GM23338 (cell line): ENCODE results near the gene ZNF609. TPM values are rescaled to one million over a fixed set of nuclear protein-coding genes. Genes with fewer than 3 reads are reported as not detected.

ENCODE experiments used
- ATAC-seq: fragments of 200-7000 bp; cut with Tn5 transposase; 3 replicates; pipeline ENCODE4 v1.9.1; 2020
- DNase-seq: peaks from one replicate; pipeline ENCODE4 v3.0.0-alpha.2; 2015; ENCODE audit warnings: low spot score
- H2AFZ ChIP-seq: fragments of 200-600 bp; sonication (generic); 2 replicates; pipeline ENCODE4 v1.8.0; 2016; ENCODE audit warnings: antibody characterized with exemption, mild to moderate bottlenecking, moderate library complexity
- H3F3A ChIP-seq: fragments of 200-600 bp; sonication (generic); replicated peaks from 2 replicates; pipeline ENCODE4 v1.8.0; 2017; ENCODE audit warnings: antibody characterized with exemption, mixed run types, low read depth
- H3K27ac ChIP-seq: fragments of 200-600 bp; sonication (generic); 2 replicates; pipeline ENCODE4 v1.6.1; 2016; ENCODE audit warnings: low read depth
- H3K27me3 ChIP-seq: fragments of 200-600 bp; sonication (generic); 2 replicates; pipeline ENCODE4 v1.8.0; 2016; ENCODE audit warnings: mild to moderate bottlenecking, mixed run types, moderate library complexity; ENCODE audit not compliant: insufficient read depth
- H3K36me3 ChIP-seq: fragments of 200-600 bp; sonication (generic); 2 replicates; pipeline ENCODE4 v1.8.0; 2016; ENCODE audit warnings: mild to moderate bottlenecking; ENCODE audit not compliant: insufficient read depth
- H3K4me1 ChIP-seq: fragments of 200-600 bp; sonication (generic); 2 replicates; pipeline ENCODE4 v1.8.0; 2016; ENCODE audit warnings: mild to moderate bottlenecking, moderate library complexity; ENCODE audit not compliant: insufficient read depth
- H3K4me2 ChIP-seq: fragments of 200-600 bp; sonication (generic); 2 replicates; pipeline ENCODE4 v1.7.1; 2017; ENCODE audit warnings: mixed run types
- H3K4me3 ChIP-seq: fragments of 200-600 bp; sonication (generic); 2 replicates; pipeline ENCODE4 v1.6.1; 2016; ENCODE audit warnings: mixed run types
- H3K79me2 ChIP-seq: fragments of 200-600 bp; sonication (generic); replicated peaks from 2 replicates; pipeline ENCODE4 v1.8.0; 2017; ENCODE audit warnings: mild to moderate bottlenecking; ENCODE audit not compliant: insufficient read depth
- H3K9me2 ChIP-seq: fragments of 200-600 bp; sonication (generic); 2 replicates; pipeline ENCODE4 v1.8.0; 2017; ENCODE audit not compliant: insufficient read depth
- H4K20me1 ChIP-seq: fragments of 200-600 bp; sonication (generic); replicated peaks from 2 replicates; pipeline ENCODE4 v1.8.0; 2017; ENCODE audit warnings: mild to moderate bottlenecking; ENCODE audit not compliant: insufficient read depth
- H3K27ac Mint-ChIP-seq: 2 replicates; pipeline ENCODE4 v1.8.0; 2020; ENCODE audit warnings: inconsistent platforms, mild to moderate bottlenecking, moderate library complexity, mixed read lengths
- H3K27me3 Mint-ChIP-seq: 3 replicates; pipeline ENCODE4 v1.8.0; 2022; ENCODE audit warnings: low read depth, mild to moderate bottlenecking, moderate library complexity, mixed read lengths, inconsistent platforms; ENCODE audit not compliant: insufficient read depth, poor library complexity
- H3K36me3 Mint-ChIP-seq: 3 replicates; pipeline ENCODE4 v1.8.0; 2021; ENCODE audit warnings: low read depth, mild to moderate bottlenecking, inconsistent platforms, moderate library complexity, mixed read lengths
- H3K4me1 Mint-ChIP-seq: 3 replicates; pipeline ENCODE4 v1.8.0; 2020; ENCODE audit warnings: mild to moderate bottlenecking, inconsistent platforms, mixed read lengths
- H3K4me3 Mint-ChIP-seq: 3 replicates; pipeline ENCODE4 v1.8.0; 2021; ENCODE audit warnings: moderate library complexity, mild to moderate bottlenecking, inconsistent platforms, mixed read lengths
- H3K9me3 Mint-ChIP-seq: 3 replicates; pipeline ENCODE4 v1.8.0; 2020; ENCODE audit warnings: moderate library complexity, mild to moderate bottlenecking, inconsistent platforms, mixed read lengths
- CREB1 ChIP-seq: fragments of 250-450 bp; sonication (Bioruptor Pico); IDR thresholded peaks from 2 replicates; pipeline ENCODE4 v1.5.0; 2020; ENCODE audit warnings: low read depth, mild to moderate bottlenecking, moderate library complexity
- CTCF ChIP-seq, 2 experiments: fragments of 200-600 bp in 1 of 2; sonication (generic) in 1 of 2; conservative IDR thresholded peaks; 2 replicates each; pipeline versions ENCODE4 v1.5.1 to v1.6.1; 2016 to 2017; ENCODE audit warnings: antibody characterized with exemption in 2 of 2, low read depth in 2 of 2, mild to moderate bottlenecking in 2 of 2, moderate library complexity in 1 of 2
- ETS1 ChIP-seq: IDR thresholded peaks from 2 replicates; pipeline ENCODE4 v1.6.1; 2016; ENCODE audit warnings: antibody characterized with exemption
- EZH2 ChIP-seq: fragments of 200-600 bp; sonication (generic); IDR thresholded peaks from one replicate; pipeline ENCODE4 v1.8.0; 2017; ENCODE audit warnings: antibody characterized with exemption, mild to moderate bottlenecking, low read depth; ENCODE audit not compliant: unreplicated experiment
- EZH2phosphoT487 ChIP-seq: fragments of 200-600 bp; sonication (generic); IDR thresholded peaks from one replicate; pipeline ENCODE4 v1.8.1; 2018; ENCODE audit warnings: antibody characterized with exemption; ENCODE audit not compliant: unreplicated experiment
- JUNB ChIP-seq: IDR thresholded peaks from one replicate; pipeline ENCODE4 v1.6.1; 2016; ENCODE audit warnings: antibody characterized with exemption; ENCODE audit not compliant: unreplicated experiment
- NANOG ChIP-seq: IDR thresholded peaks from 2 replicates; pipeline ENCODE4 v1.6.1; 2016; ENCODE audit warnings: antibody characterized with exemption, borderline replicate concordance
- POLR2AphosphoS5 ChIP-seq: IDR thresholded peaks from 2 replicates; pipeline ENCODE4 v1.6.1; 2016; ENCODE audit warnings: antibody characterized with exemption, low read depth
- STAT1 ChIP-seq: IDR thresholded peaks from one replicate; pipeline ENCODE4 v1.6.1; 2016; ENCODE audit warnings: antibody characterized with exemption; ENCODE audit not compliant: unreplicated experiment
- ZNF114 ChIP-seq: fragments of 250-450 bp; sonication (Bioruptor Pico); IDR thresholded peaks from 2 replicates; pipeline ENCODE4 v1.5.0; 2020; ENCODE audit warnings: mild to moderate bottlenecking, moderate library complexity
- ZNF331 ChIP-seq: fragments of 250-450 bp; sonication (Bioruptor Pico); IDR thresholded peaks from 2 replicates; pipeline ENCODE4 v1.5.0; 2020; ENCODE audit warnings: low read depth, mild to moderate bottlenecking, moderate library complexity
- polyA plus RNA-seq: library from polyadenylated mRNA; unstranded; fragments of >200 nt; fragmentation: Nextera tagmentation; extraction: Ambion mirVana; gene quantifications from 2 replicates; pipeline ENCODE4 v1.2.1, GENCODE V29; 2016
- total RNA-seq: library from RNA; depleted of rRNA; stranded (reverse); fragments of >200 nt; shearing (Covaris generic); gene quantifications from 2 replicates; pipeline ENCODE4 v1.2.3, GENCODE V29; 2014
- TF ChIP-seq, protein P1 (sequence below): IDR thresholded peaks from one replicate; pipeline ENCODE4 v1.6.1; 2018; ENCODE audit warnings: antibody characterized with exemption; ENCODE audit not compliant: unreplicated experiment
- TF ChIP-seq, protein P2 (sequence below): fragments of 250-450 bp; sonication (Bioruptor Pico); IDR thresholded peaks from 2 replicates; pipeline ENCODE4 v1.5.0; 2020; ENCODE audit warnings: mild to moderate bottlenecking, moderate library complexity

Gene ZNF609
- total and polyA plus RNA-seq, 2 experiments from 2014 or later = 26.4 to 40.2 TPM

GRCh38 chr15:64566629-64567427, 106.5 kb downstream of the ZNF609 start:
- Histone ChIP-seq H3K4me3 (no peak overlapping the region), H3K4me1 (peaks cover 22% of the 10 kb centered on the region), H3K9me2 (no peaks in the 10 kb centered on the region), H3K27ac (0 out of 2 replicates have a peak overlapping the region, but pooled peaks have one; percentile 15), H3K36me3 (no peaks in the 10 kb centered on the region), H4K20me1 (peaks cover 32% of the 10 kb centered on the region), H3K79me2 (peaks cover 91% of the 10 kb centered on the region), H3K4me2 (no peak overlapping the region), H2AFZ (no peak overlapping the region), H3K27me3 (no peaks in the 10 kb centered on the region), H3F3A (no peaks in the 10 kb centered on the region)
- DNase-seq (peak; percentile 41), ATAC-seq (peak; percentile 67)
- no peaks in the 10 kb centered on the region for H3K27me3 Mint-ChIP-seq
- H3K27ac Mint-ChIP-seq = peak overlapping the region; percentile 60; the same call in 1 of the 2 replicates
- H3K9me3 Mint-ChIP-seq = no peaks in the 10 kb centered on the region; the same call in 2 of the 3 replicates
- no peak for TF ChIP-seq JUNB
- TF ChIP-seq EZH2phosphoT487 = no peak
- TF ChIP-seq POLR2AphosphoS5 = no peak
- no peak for TF ChIP-seq EZH2
- TF ChIP-seq, protein P1, sequence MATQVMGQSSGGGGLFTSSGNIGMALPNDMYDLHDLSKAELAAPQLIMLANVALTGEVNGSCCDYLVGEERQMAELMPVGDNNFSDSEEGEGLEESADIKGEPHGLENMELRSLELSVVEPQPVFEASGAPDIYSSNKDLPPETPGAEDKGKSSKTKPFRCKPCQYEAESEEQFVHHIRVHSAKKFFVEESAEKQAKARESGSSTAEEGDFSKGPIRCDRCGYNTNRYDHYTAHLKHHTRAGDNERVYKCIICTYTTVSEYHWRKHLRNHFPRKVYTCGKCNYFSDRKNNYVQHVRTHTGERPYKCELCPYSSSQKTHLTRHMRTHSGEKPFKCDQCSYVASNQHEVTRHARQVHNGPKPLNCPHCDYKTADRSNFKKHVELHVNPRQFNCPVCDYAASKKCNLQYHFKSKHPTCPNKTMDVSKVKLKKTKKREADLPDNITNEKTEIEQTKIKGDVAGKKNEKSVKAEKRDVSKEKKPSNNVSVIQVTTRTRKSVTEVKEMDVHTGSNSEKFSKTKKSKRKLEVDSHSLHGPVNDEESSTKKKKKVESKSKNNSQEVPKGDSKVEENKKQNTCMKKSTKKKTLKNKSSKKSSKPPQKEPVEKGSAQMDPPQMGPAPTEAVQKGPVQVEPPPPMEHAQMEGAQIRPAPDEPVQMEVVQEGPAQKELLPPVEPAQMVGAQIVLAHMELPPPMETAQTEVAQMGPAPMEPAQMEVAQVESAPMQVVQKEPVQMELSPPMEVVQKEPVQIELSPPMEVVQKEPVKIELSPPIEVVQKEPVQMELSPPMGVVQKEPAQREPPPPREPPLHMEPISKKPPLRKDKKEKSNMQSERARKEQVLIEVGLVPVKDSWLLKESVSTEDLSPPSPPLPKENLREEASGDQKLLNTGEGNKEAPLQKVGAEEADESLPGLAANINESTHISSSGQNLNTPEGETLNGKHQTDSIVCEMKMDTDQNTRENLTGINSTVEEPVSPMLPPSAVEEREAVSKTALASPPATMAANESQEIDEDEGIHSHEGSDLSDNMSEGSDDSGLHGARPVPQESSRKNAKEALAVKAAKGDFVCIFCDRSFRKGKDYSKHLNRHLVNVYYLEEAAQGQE = no peak
- TF ChIP-seq, protein P2, sequence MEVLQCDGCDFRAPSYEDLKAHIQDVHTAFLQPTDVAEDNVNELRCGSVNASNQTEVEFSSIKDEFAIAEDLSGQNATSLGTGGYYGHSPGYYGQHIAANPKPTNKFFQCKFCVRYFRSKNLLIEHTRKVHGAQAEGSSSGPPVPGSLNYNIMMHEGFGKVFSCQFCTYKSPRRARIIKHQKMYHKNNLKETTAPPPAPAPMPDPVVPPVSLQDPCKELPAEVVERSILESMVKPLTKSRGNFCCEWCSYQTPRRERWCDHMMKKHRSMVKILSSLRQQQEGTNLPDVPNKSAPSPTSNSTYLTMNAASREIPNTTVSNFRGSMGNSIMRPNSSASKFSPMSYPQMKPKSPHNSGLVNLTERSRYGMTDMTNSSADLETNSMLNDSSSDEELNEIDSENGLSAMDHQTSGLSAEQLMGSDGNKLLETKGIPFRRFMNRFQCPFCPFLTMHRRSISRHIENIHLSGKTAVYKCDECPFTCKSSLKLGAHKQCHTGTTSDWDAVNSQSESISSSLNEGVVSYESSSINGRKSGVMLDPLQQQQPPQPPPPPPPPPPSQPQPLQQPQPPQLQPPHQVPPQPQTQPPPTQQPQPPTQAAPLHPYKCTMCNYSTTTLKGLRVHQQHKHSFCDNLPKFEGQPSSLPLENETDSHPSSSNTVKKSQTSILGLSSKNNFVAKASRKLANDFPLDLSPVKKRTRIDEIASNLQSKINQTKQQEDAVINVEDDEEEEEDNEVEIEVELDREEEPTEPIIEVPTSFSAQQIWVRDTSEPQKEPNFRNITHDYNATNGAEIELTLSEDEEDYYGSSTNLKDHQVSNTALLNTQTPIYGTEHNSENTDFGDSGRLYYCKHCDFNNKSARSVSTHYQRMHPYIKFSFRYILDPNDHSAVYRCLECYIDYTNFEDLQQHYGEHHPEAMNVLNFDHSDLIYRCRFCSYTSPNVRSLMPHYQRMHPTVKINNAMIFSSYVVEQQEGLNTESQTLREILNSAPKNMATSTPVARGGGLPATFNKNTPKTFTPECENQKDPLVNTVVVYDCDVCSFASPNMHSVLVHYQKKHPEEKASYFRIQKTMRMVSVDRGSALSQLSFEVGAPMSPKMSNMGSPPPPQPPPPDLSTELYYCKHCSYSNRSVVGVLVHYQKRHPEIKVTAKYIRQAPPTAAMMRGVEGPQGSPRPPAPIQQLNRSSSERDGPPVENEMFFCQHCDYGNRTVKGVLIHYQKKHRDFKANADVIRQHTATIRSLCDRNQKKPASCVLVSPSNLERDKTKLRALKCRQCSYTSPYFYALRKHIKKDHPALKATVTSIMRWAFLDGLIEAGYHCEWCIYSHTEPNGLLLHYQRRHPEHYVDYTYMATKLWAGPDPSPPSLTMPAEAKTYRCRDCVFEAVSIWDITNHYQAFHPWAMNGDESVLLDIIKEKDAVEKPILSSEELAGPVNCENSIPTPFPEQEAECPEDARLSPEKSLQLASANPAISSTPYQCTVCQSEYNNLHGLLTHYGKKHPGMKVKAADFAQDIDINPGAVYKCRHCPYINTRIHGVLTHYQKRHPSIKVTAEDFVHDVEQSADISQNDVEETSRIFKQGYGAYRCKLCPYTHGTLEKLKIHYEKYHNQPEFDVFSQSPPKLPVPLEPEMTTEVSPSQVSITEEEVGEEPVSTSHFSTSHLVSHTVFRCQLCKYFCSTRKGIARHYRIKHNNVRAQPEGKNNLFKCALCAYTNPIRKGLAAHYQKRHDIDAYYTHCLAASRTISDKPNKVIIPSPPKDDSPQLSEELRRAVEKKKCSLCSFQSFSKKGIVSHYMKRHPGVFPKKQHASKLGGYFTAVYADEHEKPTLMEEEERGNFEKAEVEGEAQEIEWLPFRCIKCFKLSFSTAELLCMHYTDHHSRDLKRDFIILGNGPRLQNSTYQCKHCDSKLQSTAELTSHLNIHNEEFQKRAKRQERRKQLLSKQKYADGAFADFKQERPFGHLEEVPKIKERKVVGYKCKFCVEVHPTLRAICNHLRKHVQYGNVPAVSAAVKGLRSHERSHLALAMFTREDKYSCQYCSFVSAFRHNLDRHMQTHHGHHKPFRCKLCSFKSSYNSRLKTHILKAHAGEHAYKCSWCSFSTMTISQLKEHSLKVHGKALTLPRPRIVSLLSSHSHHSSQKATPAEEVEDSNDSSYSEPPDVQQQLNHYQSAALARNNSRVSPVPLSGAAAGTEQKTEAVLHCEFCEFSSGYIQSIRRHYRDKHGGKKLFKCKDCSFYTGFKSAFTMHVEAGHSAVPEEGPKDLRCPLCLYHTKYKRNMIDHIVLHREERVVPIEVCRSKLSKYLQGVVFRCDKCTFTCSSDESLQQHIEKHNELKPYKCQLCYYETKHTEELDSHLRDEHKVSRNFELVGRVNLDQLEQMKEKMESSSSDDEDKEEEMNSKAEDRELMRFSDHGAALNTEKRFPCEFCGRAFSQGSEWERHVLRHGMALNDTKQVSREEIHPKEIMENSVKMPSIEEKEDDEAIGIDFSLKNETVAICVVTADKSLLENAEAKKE (CRISPR knock-in tag) = no peak
- TF ChIP-seq ZNF331 (CRISPR knock-in tag) = no peak
- no peak for TF ChIP-seq STAT1
- TF ChIP-seq NANOG = no peak
- TF ChIP-seq ZNF114 (CRISPR knock-in tag) = no peak
- TF ChIP-seq CTCF (conservative IDR thresholded peaks at IDR 0.05; ENCODE audit: low read depth in 2 of 2) = no peak
- TF ChIP-seq CREB1 (CRISPR knock-in tag) = no peak
- no peak for TF ChIP-seq ETS1
- no peak overlapping the region for H3K4me3 Mint-ChIP-seq
- H3K4me1 Mint-ChIP-seq = peaks cover 38% of the 10 kb centered on the region
- peaks cover 8% of the 10 kb centered on the region for H3K36me3 Mint-ChIP-seq
